Testis (tissue), 3 donors: ENCODE results near the gene MEA1. TPM values are rescaled to one million over a fixed set of nuclear protein-coding genes. Genes with fewer than 3 reads are reported as not detected.

Source experiments
- DNase-seq: peaks from one replicate; pipeline ENCODE4 v3.0.0-alpha.2; 2019
- H3K27ac ChIP-seq, 2 donors: fragments of 200-600 bp; sonication (generic); one replicate each; pipeline ENCODE4 v1.5.1; 2019
- H3K27me3 ChIP-seq: fragments of 200-600 bp; sonication (generic); one replicate; pipeline ENCODE4 v1.5.1; 2019
- H3K36me3 ChIP-seq: fragments of 200-600 bp; sonication (generic); one replicate; pipeline ENCODE4 v1.5.1; 2017; ENCODE audit warnings: low read depth; ENCODE audit errors: missing control alignments
- H3K4me1 ChIP-seq: fragments of 200-600 bp; sonication (generic); one replicate; pipeline ENCODE4 v1.5.1; 2019
- H3K4me3 ChIP-seq, 2 donors: fragments of 200-600 bp; sonication (generic); one replicate each; pipeline ENCODE4 v1.5.1; 2017 to 2019
- H3K9me3 ChIP-seq: fragments of 200-600 bp; sonication (generic); one replicate; pipeline ENCODE4 v1.5.1; 2017
- CTCF ChIP-seq, 3 experiments: fragments of 450-650 bp in 2 of 3; fragments of 200-600 bp in 1 of 3; sonication (generic) in 1 of 3; IDR thresholded peaks; one replicate each; pipeline ENCODE4 v1.5.1; 2016 to 2019; ENCODE audit warnings: antibody characterized with exemption in 3 of 3, mild to moderate bottlenecking in 2 of 3, moderate library complexity in 1 of 3
- POLR2A ChIP-seq: fragments of 450-650 bp; IDR thresholded peaks from one replicate; pipeline ENCODE4 v1.6.1; 2017; ENCODE audit warnings: antibody characterized with exemption, mild to moderate bottlenecking, moderate library complexity
- WGBS, 2 donors: methylation state at CpG; one replicate each; pipeline ENCODE4 v1.1.5; 2018; 5-methylcytosine and 5-hydroxymethylcytosine counted together
- intact Hi-C: fragments of 100-400 bp; cut with DNase I; formaldehyde crosslinking; loops from one replicate; pipeline ENCODE4 v1.15.1; 2023; ENCODE audit warnings: low total_unique reads
- polyA plus RNA-seq: library from polyadenylated mRNA; stranded (reverse); fragments of 350-450 nt; fragmentation: Illumina TruSeq; extraction: RNeasy Lipid Tissue Mini Kit (QIAGEN cat#74804); gene quantifications from one replicate; pipeline ENCODE4 v1.2.3, GENCODE V29; 2014; ENCODE audit warnings: low read depth, low replicate concordance; ENCODE audit not compliant: insufficient read depth
- total RNA-seq, 2 donors: library from RNA; depleted of rRNA; stranded (reverse); fragments of >200 nt; gene quantifications; one replicate each; pipeline ENCODE4 v1.2.3, GENCODE V29; 2016

MEA1 gene
- total and polyA plus RNA-seq, 3 donors from 2014 or later: 132 to 522 (median 175) TPM

DNA sequence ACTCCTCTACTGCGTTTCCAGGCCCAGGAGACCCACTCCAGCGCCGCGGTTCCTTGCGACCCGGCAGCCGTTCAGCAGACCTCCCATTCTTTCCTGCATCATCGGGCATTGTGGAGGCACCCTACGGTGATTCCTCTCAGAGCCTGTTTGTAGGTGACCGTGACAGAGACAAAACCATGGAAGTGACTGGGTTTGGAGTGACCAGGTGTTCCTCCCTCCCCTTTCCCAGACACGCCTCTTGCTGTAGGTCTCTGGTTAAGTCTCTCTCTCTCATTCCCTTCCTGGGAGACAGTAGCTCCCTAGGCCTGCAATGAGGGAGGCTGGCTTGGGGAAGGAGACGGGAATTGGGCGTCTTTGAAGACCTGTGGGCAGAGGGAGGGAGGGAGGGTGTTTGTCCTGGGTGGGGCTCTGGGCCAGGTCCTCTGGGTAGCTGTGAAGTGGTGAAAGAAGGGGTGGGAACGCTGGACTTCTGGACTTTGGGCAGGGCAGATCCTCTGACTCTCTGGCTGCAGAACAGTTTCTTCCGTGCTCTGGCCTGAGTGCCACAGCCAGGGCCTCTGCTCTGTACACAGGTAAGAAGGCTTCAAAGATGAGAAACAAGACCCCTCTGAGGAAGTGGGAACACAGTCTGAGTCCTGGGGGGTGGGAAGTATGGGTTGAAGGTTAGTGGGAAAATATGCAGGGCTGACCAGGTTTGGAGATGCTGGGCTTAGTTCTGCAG, 46.4 kb upstream of the MEA1 start:
- H3K4me3 ChIP-seq: peak overlapping the region; percentile 87 to 94
- WGBS, 2 donors: 4 to 5% methylated on average over 15 of the region's 15 CpGs
- H3K27me3 ChIP-seq: no peaks in the 10 kb centered on the region
- H3K36me3 ChIP-seq: no peaks in the 10 kb centered on the region
- intact Hi-C loops: no loop called here
- peaks cover 20% of the 10 kb centered on the region for H3K4me1 ChIP-seq
- peak overlapping the region; percentile 80 to 93 for H3K27ac ChIP-seq
- no peak for DNase-seq
- no peaks in the 10 kb centered on the region for H3K9me3 ChIP-seq
- TF ChIP-seq POLR2A (no peak), CTCF (IDR thresholded peaks at IDR 0.05) (no peak)

DNA sequence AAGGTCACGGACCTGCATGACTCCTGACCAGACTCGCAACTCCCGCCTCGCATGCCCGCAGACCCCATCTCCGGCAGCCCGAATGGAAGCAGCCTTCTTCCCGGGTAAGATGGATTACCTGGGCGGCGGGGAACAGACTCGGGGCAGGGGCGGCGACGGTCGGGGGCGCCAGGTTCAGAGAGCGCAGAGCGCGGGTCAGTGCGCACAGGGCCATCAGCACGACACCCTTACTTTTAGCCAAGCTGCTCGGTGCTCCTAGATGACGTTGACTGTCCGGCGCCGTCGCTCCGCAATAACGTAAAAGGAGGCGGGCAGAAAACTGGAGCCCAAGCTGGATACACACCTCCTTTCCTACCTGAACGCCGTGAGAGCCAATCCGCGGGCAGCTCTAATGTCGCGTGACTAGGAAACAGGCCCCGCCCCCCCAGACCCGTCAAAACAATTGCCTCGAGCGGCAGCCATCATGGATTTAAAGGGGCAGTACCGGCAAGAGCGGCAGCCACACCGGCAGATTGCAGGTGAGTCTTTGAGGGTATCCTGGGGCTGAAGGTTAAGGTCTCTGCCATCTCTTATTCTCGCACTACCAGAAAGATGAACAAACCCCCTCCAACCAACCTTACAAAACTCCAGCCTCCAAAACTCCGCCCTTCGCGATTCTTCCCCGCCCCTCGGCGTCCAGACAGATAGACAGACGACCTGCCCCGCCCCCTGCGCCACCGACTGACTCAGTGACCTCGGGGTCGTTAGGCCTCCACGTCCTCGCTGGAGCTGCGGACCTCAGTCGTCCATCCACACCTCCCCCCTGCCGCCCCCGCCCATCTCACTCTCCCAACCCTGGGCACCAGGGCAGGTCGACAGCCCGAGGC, 45.7 kb upstream of the MEA1 start, which contains the start of the genes KLC4 and MRPL2:
Gene KLC4 (plus strand): TSS at position 464 of the 866 bp plus-strand sequence. CDS start 1,705 bp downstream, outside the sequence.
Gene MRPL2 (minus strand): TSS at position 267 of the 866 bp plus-strand sequence. CDS start 53 bp downstream, at position 214.
- Histone ChIP-seq H3K27me3 (no peaks in the 10 kb centered on the region), H3K27ac (peak within 1 kb of the TSS; percentile 80 to 93), H3K4me1 (peaks cover 22% of the 10 kb centered on the region), H3K36me3 (no peaks in the 10 kb centered on the region), H3K4me3 (peak within 1 kb of the TSS; percentile 87 to 94), H3K9me3 (no peaks in the 10 kb centered on the region)
- peak; percentile 99 for DNase-seq
- intact Hi-C loops: no loop called here
- TF ChIP-seq POLR2A (peak; percentile 21), CTCF (IDR thresholded peaks at IDR 0.05) (peak in 1 of 3 experiments; percentile 21)
- WGBS, 2 donors: 0% methylated on average over 20 to 64 of the region's 64 CpGs

GRCh38 chr6:43058531-43058930, 44.8 kb upstream of the MEA1 start:
- no peaks in the 10 kb centered on the region for H3K36me3 ChIP-seq
- WGBS, 2 donors: 53 to 59% methylated on average over 1 of the region's 1 CpG
- DNase-seq: no peak

GRCh38 chr6:43055966-43056365, 42.2 kb upstream of the MEA1 start:
- intact Hi-C loops: no loop called here
- 85 to 88% methylated on average over 8 of the region's 8 CpGs for WGBS, 2 donors
- peaks cover 36% of the 10 kb centered on the region for H3K4me1 ChIP-seq
- no peak for DNase-seq
- no peaks in the 10 kb centered on the region for H3K27me3 ChIP-seq
- no peaks in the 10 kb centered on the region for H3K36me3 ChIP-seq
- H3K9me3 ChIP-seq: no peaks in the 10 kb centered on the region
- H3K4me3 ChIP-seq: no peak overlapping the region
- H3K27ac ChIP-seq: no peak overlapping the region
- no peak for TF ChIP-seq POLR2A
- TF ChIP-seq CTCF (IDR thresholded peaks at IDR 0.05): no peak

More at GRCh38 chr6:43058531-43058930, 44.8 kb upstream of the MEA1 start:
- Histone ChIP-seq H3K27me3 (no peaks in the 10 kb centered on the region), H3K9me3 (no peaks in the 10 kb centered on the region), H3K4me1 (peaks cover 27% of the 10 kb centered on the region), H3K4me3 (peak overlapping the region; percentile 87 to 94), H3K27ac (peak overlapping the region in 1 of 2 donors; percentile 78)
- intact Hi-C loops: no loop called here
- TF ChIP-seq CTCF (IDR thresholded peaks at IDR 0.05) (no peak), POLR2A (no peak)
